HG03342 (cell line): ENCODE data around the gene HTR3A.

ENCODE experiments used
- ATAC-seq: cut with Tn5 transposase; IDR thresholded peaks from one replicate; pipeline ENCODE4 v1.9.1; 2021; ENCODE audit warnings: mild to moderate bottlenecking, moderate library complexity; ENCODE audit not compliant: unreplicated experiment

Gene HTR3A

DNA sequence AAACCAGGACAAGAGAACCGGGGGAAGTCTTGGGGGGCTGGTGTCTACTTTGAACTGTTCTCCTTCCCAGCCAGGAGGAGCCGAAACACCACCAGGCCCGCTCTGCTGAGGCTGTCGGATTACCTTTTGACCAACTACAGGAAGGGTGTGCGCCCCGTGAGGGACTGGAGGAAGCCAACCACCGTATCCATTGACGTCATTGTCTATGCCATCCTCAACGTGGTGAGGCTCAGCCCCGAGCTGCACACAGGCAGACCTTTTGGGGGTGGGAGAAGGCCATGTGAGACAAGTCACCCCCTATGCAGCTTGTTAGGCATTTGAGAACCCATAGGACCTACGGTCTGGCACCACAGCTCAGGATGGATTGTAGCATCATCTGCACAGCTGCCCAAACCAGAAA lies 2.8 kb downstream of the HTR3A start:
- ATAC-seq = no peak

DNA sequence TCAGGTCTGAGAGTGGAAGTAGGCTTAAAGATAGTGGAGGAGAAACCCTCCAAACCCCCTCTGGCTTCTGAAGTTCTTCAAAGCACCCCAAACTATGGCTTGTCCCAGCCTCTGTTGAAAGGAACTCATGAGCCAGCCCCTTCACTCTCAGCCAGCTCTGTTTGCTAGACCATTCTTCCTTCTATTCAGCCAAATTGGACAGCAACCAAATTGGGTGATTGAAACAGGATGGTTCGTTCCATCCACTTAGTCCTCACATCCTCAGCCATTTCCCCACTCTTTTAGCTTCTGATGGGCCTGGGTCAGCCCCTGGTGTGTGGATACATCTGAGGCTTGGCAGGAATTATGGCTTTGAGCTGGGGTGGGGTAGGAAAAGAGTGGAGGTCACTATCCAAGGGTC lies 4.5 kb downstream of the HTR3A start:
- ATAC-seq = no peak

GRCh38 chr11:113980785-113981184 lies 5.9 kb downstream of the HTR3A start:
- no peak for ATAC-seq

GRCh38 chr11:113982306-113982705 lies 7.4 kb downstream of the HTR3A start:
- ATAC-seq = no peak

DNA sequence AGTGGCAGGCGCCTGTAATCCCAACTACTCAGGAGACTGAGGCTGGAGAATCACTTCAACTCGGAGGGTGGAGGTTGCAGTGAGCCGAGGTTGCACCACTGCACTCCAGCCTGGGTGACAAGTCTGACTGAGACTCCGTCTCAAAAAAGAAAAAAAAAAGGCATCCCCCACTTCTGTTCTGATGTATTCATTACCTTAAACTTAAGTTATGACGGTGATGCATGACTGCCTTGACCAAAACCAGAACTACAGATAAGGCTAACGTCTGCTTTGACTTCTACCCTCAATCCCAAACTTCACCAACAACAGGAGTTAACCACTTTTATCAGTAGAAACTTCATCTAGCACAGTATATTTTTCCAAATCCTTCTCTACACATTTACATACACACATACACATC lies 9.9 kb downstream of the HTR3A start:
- ATAC-seq = no peak

GRCh38 chr11:113985906-113986305 lies 11.0 kb downstream of the HTR3A start:
- ATAC-seq = no peak

DNA sequence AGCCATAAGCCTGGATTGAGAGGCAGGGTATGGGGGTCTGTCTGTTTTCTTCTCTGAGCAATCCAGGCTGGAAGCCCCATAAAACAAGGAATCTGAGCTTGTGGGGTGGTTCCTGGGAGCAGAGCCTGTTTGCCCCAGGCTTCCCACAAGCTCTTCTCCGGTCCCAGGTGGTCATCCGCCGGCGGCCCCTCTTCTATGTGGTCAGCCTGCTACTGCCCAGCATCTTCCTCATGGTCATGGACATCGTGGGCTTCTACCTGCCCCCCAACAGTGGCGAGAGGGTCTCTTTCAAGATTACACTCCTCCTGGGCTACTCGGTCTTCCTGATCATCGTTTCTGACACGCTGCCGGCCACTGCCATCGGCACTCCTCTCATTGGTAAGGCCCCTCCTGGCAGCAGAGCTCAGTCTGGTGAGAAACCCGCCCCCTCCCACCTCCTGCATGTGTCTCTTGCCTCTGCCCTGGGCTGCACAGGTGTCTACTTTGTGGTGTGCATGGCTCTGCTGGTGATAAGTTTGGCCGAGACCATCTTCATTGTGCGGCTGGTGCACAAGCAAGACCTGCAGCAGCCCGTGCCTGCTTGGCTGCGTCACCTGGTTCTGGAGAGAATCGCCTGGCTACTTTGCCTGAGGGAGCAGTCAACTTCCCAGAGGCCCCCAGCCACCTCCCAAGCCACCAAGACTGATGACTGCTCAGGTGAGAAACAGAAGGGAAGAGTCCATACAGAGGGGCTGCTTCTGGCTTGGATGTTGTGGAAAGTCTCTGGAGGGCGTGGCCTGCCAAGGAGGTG lies 11.6 kb downstream of the HTR3A start:
- no peak for ATAC-seq

- ATAC-seq = no peak
These were observed 14.5 kb downstream of the HTR3A start for GRCh38 chr11:113989381-113989780.

DNA sequence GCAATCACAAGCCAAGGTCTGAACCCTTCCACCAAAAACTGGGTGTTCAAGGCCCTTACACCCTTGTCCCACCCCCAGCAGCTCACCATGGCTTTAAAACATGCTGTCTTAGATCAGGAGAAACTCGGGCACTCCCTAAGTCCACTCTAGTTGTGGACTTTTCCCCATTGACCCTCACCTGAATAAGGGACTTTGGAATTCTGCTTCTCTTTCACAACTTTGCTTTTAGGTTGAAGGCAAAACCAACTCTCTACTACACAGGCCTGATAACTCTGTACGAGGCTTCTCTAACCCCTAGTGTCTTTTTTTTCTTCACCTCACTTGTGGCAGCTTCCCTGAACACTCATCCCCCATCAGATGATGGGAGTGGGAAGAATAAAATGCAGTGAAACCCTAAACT lies 15.0 kb downstream of the HTR3A start:
- no peak for ATAC-seq

DNA sequence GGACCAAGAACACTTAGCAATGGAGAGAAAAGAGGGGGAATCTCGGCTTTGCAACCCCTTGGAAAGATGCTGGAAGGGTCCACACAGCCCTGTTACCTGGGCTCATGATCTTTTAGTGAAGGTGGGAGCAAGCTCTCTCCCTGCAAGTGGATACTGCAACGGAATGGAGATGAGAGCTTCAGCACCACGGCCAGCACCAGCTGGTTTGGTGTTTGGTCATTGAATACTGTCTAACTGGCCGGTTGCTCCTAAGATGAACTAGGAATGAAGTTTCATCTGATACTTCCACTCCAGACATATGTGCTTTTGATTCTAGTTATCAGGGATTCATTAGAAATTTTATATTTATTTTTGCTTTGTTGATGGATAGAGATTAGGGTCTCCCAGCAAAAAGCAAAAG lies 16.3 kb downstream of the HTR3A start:
- no peak for ATAC-seq

DNA sequence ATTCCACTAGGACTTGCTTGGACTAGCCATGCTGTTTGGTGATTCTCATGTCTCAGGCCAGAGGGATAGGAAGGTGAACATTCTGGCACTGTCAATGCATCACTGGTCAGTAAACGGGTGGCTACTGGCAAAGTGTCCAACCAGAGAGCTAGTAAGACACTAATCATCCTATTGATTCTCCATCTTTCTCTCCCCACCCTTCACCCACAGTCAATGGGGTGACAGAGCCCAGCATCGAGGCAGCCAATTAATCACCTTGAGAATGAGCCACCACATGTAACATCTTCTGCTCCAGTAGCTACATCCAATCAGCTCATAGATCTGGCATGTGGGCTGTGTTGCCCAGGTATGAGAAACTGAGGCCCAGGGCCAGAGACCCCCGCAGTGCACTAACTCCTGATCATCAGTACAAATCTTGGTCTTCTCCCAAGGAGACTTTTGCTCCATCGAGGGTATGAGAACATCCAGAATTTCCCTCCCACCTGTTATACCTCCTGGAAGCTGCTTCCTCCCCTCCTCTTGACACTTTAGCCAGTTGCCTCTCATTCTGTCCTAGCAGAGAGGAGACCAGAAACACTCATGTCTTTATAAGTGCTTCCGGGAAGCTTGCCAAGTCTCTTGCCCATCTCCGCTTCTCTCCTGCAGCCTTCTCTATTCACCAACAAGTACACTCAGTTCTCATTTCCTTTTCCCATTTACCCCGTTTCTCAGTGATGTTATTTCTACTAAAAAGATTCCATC lies 17.0 kb downstream of the HTR3A start:
- ATAC-seq = no peak

GRCh38 chr11:113992459-113993110 lies 17.7 kb downstream of the HTR3A start:
- no peak for ATAC-seq

GRCh38 chr11:113994077-113994954 lies 19.4 kb downstream of the HTR3A start:
- no peak for ATAC-seq

- ATAC-seq = no peak
These were observed 22.6 kb downstream of the HTR3A start for GRCh38 chr11:113997473-113997872.

DNA sequence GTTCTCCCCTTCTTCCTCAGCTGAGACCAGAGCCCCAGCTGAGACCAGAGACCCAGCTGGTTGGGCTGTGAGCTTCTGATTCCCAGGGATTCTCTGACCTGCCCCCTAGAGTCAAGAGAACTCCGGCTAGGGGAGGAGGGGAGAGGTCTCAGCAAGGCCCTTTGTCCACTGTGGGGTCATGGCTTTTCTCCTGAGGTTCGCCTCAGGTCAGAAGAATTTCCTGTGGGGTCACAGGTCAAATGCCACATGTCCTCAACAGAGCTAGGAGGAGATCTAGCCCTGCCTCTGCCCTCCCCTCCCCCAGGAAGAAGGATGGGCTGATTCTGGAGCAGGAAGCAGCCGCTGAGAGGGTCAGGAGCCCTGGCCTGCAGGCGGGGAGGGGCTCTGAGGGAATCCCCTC lies 23.7 kb downstream of the HTR3A start:
- no peak for ATAC-seq

- no peak for ATAC-seq
These were observed 25.6 kb downstream of the HTR3A start for GRCh38 chr11:114000526-114000925.

- ATAC-seq = no peak
These were observed 26.5 kb downstream of the HTR3A start for GRCh38 chr11:114001416-114001815.

- no peak for ATAC-seq
These were observed 33.4 kb downstream of the HTR3A start for GRCh38 chr11:114008331-114008730.

GRCh38 chr11:114010931-114011330 lies 36.0 kb downstream of the HTR3A start:
- ATAC-seq = no peak

- no peak for ATAC-seq
These were observed 36.5 kb downstream of the HTR3A start for GRCh38 chr11:114011443-114011842.

- ATAC-seq = no peak
These were observed 40.2 kb downstream of the HTR3A start for GRCh38 chr11:114015117-114015516.
